Measurements from ENCODE around the gene SCN5A.

Gene SCN5A

DNA sequence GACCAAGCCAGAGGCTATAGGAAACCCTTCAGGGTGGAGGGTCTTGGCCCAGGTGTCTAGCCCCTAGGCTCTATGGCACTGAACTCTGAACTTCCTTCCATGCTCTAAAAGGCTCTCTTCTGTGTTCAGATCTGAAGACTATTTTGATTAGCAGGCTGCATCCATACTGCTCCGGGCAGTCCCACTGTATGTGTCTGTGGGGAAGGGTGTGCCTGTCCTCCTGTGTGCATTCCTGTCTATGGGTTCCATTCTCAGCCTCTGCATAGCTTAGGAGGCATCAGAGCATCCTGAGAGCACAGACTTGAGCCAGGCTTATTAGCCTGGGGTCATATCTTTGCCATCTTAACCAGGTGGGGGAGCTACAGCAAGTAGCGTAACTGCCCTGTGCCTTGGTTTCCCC is 115.3 kb downstream of the SCN5A start:
- DNase-seq = no peak

DNA sequence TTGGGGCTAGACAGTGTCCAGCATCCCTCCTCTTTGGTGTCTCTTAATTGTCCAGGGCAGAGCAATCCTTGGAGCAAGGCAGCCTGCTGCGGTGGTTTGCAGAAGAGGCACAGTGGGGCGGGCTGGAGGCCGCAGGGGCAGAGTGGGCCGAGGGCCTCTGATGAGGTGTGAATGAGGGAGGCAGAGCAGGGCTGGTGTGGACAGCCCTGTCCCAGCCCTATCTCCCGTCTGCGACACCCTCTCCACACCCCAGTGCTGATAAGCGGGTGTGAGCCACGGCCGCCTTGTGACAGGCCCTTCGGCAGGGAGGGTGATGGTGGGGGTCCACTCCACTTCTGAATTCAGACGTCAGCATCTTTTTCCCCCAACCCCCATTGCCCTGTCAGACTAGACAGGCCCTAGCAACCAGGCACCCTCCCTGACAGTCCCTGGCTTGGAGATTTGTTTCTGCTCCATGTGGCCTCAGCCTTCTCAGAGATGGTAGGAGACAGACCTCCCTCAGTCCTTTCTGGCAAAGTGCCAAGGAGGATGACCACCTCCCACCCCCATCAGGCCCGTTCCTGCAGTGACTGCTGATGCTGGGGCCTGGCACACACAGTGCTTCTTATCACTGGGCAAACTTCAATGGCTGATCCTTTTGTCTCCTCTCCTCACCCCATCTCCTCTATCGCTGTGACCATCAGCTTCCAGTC is 116.1 kb downstream of the SCN5A start:
- DNase-seq = no peak

DNA sequence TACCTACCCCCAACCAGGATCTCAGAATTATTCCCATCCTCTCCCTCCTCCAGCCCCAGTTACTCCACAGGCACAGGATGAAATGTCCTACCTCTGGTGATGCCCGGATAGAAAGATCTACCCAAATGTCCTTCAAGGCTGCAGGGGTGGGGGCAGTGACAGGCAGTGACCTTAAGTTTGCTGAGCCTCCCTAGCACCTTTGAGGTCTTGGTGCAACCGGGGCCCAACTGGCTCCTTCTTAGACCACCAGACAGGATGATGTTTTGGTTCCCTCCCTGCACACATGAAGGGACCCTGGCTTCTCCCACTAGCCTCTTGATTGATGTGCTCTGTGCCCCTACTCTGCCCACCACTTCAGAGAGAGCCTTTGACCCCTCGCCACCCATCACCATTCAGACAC is 117.0 kb downstream of the SCN5A start:
- no peak for DNase-seq

DNA sequence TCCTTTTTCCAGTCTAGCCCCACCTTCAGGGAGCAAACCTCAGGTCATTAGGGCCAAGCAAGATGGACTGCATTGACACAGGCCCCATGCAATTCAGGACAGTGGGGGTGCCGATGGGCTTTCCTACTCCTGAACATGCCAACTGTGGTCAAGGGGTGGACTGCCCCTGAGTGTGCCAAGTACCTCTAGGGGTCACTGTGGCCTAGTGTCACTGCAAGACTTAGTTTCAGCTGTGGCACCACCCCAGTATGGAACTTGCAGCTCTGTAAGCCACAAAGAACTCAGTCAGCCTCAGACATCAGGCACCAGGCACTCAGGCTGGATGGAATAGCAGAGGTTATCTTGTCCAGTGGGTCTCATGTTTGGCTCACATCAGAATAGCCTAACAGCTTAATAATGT is 121.0 kb downstream of the SCN5A start:
- DNase-seq = peak in 1 of 2 experiments; percentile 22

DNA sequence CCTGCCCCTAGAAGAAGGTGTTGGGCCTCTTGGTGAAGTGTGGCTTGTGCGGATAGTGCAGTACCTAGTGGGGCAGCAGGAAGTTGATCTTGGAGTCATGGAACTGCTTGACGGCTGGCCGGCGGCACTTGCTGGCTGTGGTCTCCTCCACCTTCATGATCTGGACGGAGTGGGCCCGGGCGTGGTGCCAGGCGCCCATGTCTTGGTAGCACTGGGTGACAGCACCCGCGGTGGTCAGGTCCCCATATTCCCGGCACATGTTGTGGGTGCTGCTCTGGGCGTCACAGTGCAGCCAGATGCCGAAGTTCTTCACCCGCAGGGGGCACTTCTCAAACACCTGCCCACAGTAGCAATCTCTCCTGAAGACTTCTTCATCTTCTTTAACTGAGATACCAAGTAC is 122.7 kb downstream of the SCN5A start:
- no peak for DNase-seq

DNA sequence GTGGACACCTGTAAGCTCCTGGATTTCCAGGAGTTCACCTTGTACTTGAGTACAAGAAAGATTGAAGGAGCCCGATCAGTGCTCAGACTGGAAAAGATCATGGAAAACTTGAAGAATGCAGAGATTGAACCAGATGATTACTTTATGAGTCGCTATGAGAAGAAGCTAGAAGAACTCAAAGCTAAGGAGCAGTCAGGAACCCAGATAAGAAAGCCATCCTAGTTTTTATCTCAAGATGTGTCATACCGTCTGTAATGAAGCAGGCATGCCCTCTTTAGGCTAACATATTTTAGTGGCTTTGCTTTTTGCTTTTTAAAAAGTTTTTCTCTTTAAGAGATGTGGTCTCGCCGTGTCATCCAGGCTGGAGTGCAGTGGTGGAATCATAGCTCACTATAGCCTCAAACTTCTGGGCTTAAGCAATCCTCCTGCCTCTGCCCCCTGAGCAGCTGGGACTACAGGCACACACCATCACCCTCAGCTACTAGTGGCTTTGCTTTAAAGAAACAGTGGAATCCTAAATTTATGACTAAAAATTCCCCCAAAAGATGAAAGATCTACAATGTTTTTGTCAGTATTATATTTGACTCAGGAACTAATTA is 125.2 kb downstream of the SCN5A start:
- no peak for DNase-seq

DNA sequence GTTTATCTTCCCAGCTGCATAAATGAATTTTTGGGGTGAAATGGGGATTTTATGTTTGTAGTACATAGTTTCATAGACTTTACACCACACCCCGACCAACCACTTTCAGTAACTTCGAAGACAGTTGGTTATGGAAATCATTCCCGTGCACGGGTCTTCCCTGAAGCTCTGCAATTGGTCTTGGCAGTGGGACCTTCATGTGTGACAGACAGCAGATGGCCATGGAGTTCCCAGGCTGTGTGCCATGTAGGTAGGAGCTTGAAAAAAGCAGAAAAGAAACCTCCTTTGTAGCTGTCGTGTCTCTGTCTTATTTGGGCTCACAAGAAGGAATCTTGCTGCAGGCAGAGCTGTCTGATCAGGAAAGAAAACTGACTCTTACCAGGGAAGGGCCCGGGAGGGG is 127.5 kb downstream of the SCN5A start:
- DNase-seq = no peak

DNA sequence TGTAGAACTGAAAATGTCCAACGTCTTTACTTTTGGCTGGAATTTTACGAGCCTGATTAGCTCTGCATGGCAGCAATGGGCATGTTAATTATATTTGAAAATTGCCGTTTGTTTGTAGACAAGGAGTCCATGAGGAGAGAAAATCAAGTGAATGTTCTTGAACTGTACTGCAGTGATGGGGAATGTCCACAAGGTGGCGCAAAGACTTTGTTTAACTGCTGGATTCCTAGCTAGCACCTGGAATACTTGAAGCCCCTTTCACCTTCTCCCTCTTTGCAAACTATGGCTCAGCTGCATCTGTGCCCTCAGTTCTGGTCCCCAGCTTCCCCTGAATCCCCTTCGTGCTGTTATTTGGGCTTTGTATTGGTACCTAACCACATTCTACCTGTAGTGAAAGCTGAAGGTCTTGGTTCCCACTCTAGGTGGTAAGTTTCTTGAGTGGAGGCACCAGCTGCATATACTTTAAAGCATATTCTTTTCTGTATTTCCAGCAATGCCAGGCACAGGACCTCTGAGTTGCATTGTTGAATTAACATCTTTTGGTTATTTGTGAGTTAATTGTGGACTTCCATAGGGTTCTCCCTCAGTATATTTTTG is 128.0 kb downstream of the SCN5A start:
- peak; percentile 40 to 74 for DNase-seq

DNA sequence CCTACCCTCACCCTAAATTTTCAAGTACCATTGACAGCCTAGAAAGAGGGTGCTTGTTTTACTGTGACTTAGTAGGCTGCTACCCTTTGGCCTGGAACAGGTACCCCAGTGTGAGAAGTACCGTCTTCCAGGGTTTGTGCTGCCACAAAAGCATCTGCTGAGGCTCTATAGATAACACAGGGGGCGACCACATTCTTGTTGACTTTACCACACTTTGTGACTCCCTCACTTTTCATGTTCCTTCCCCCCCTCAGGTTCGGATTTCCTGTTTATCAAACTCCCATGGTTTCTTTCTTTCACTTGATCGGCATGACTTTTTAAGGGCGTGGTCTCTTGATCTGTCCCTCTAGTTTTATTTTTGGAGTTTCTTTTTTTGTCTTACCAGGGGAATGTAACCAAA is 129.8 kb downstream of the SCN5A start:
- no peak for DNase-seq

DNA sequence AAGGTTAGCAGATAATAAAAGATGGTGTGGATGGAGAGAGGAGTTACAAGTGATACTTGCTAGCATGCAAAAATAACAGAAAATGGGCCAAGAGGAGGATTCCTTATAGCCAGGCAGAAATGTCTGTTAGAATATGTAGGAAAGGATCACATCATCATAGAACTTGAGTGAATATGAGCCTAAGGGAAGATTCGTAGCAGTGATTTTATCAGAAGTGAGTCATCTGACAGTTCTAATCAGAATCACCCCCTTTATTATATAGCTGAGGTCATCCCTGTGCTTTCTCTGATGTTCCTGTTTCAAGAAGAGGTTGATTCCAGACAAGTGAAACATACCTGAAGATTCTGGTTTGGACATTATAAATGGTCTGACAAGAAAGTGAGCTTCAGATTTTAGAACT is 130.5 kb downstream of the SCN5A start:
- DNase-seq = no peak

DNA sequence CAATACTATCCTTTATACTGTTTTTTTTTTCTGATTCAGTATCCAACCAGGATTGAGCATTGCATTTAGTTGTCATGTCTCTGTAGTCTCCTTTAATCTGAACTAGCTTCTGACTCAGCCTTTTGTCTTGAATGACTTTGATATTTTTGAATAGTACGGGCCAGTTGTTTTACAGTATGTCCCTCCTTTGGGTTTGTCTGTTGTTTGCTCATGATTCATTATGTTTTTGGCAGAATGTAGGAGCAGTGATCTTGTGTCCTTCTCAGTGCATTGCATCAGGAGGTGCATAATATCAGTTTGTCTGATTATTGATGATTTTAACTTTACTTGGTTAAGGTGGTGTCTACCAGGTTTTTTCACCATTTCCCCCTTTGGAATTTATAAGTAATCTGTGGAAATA is 132.8 kb downstream of the SCN5A start:
- no peak for DNase-seq

DNA sequence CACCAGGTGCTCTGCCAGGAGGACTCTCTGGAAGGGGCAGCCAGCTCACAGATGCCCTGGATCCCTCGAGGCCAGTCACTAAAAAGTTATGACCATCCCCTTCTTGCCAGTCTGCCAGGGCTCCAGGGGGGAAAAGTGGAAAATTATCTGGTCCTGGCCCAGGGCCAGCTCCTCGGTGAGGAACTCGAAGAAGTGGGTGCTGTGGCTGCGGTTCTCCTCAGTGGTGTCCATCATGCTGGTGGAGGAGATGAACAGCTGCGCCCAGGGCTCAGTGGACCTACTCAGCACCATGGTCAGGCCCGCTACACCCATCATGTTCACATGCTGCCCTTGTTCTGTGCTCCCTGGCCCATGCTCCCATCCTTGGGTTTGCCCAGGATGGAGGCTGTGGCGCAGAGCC is 134.1 kb downstream of the SCN5A start:
- peak in 1 of 2 experiments; percentile 6 for DNase-seq

DNA sequence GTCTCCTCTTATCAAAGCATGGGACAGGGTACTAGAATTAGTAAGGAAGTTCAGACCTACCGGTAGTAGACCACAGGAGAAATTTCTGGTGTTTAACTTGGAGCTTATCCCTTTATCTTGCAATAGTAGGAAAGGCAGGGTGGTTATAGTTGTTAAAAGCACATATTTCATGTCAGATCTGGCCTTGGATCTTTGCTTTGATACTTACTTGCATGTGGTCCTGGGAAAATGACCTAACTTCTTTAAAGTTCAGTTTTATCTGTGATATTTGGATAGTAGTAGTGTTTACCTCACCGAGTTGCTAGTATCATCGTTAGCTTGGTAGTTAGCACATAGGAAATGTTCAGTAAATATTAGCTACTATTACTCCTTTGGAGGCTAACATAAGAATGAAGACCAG is 137.9 kb downstream of the SCN5A start:
- DNase-seq = no peak

DNA sequence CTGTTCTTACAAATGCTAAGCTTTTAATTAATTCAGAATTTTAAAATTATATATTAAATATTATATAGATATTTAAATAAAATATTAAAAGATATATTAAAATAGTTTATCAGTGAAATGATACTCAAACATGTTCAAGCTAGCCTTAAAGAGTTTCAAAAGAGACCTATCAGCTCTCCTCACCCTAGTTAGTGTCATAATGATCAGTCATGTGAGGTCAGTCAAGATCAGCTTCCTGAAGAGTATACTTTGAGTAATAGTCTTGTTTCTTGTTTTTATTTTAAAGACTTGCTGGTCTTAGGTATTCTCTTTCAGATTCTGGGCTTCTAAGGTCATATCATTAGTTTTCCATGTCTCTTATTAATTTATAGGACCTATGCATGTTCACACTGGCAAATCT is 138.9 kb downstream of the SCN5A start:
- no peak for DNase-seq

DNA sequence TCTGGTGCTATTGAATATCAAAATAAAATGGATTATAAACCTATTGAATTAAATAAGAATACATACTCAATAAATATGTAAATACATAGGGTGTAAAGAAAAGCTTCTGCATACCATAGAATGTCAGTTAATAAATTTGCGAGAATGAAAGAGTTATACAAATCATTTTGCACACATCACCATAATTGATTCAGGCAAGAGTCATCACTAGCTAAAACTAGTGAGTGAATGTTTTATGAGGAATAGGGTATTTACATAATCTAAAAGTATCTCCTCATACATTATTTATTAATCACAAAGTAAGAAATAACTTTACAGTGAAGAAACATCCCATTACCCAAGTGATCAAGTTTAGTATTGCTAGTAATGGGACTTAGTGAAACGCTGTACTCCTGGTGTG is 139.8 kb downstream of the SCN5A start:
- no peak for DNase-seq

DNA sequence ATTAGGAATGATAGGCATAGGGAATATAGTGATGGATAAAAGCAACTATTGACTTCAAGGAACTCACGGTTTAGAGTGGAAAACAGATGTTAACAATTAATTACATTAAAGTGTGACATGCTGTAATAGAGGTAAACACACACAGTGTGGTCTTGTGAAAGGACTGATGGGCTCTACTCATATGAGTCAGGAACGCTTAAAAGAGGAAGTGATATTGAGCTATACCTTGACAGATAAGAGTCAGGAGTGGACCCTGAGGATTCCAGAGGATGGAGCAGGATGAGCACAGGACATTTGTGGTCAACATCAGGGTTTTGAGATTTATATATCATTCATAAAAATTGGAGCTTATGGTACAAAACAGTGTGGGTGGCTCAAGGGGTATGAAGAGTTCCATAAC is 142.4 kb downstream of the SCN5A start:
- DNase-seq = no peak

DNA sequence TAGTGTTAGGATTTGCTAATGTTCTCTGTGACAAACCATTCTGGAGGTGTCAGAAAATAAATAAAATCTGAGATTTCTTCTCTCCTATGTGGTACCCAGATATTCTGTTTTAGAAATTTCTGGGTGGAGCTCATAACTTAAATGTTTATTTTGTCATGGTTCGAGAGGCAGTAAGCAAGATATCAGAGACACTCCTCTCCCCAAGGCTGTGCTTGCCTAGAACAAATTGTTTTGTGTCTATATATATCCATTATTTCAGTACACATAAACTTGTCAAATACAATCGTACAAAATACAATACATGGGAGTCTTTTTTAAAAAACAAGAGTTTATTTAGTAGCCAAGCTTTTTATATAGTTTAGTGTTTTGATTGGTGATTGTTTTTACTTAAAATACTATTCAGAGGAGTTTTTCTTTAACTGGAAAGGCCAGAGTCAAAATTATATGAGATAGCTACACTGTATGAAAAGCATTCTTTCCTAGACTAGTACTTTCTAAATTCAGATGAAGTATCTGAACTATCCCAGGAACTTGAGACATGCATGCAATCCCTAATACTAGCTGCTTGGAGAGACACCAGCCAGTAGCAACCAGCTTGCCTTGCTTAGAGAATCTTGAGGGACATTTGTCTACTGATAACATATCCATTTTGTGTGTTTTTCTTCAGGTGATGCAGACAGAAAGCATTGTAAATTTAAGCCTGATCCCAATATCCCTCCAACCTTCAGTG is 148.6 kb downstream of the SCN5A start:
- DNase-seq = no peak

Data from NCI-H524 (cell line).